ENCODE measurements around the gene SLC35F1. TPM values are rescaled to one million over a fixed set of nuclear protein-coding genes. Genes with fewer than 3 reads are reported as not detected.

Gene SLC35F1
- total and polyA plus RNA-seq, 4 donors = 0.01 to 0.09 (median 0.08) TPM; not detected in 1

DNA sequence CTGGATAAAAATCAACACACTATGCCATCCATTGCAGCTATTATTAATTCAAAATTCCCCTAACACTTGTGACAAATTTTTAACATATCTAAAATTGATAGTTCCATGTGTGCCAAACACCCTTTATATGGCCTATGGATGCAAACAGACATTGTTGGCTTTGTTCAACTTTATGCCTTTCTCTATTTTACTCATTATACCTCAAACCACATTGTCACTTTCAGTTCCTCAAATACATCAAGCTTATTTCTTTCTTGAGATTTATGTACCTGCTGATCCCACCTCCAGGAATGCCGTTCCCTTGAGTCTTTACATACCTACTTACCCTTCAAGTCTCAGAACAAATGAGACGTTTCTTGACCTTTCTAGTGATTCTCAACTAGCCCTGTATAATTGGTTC, 447.6 kb downstream of the SLC35F1 start:
- 84% methylated on average over 2 of the region's 2 CpGs for WGBS
- DNase-seq (ENCODE audit: low spot score) = no peak
- no peak overlapping the region for H3K27ac ChIP-seq (ENCODE audit: low read depth in 1 of 2, low read length in 2 of 2)
- no peak overlapping the region for H3K9ac ChIP-seq (ENCODE audit: low read depth in 1 of 2, low read length in 2 of 2)
- H3K9me3 ChIP-seq (ENCODE audit: control insufficient read depth in 4 of 4, low read length in 3 of 4) = no peaks in the 10 kb centered on the region
- no peaks in the 10 kb centered on the region for H3K4me1 ChIP-seq (ENCODE audit: control insufficient read depth in 4 of 4, insufficient read depth in 4 of 4, low read length in 3 of 4)
- no peak for TF ChIP-seq HNF4A (conservative IDR thresholded peaks at IDR 0.05)
- no peak for TF ChIP-seq RAD21 (IDR thresholded peaks at IDR 0.05)
- TF ChIP-seq, protein P1, sequence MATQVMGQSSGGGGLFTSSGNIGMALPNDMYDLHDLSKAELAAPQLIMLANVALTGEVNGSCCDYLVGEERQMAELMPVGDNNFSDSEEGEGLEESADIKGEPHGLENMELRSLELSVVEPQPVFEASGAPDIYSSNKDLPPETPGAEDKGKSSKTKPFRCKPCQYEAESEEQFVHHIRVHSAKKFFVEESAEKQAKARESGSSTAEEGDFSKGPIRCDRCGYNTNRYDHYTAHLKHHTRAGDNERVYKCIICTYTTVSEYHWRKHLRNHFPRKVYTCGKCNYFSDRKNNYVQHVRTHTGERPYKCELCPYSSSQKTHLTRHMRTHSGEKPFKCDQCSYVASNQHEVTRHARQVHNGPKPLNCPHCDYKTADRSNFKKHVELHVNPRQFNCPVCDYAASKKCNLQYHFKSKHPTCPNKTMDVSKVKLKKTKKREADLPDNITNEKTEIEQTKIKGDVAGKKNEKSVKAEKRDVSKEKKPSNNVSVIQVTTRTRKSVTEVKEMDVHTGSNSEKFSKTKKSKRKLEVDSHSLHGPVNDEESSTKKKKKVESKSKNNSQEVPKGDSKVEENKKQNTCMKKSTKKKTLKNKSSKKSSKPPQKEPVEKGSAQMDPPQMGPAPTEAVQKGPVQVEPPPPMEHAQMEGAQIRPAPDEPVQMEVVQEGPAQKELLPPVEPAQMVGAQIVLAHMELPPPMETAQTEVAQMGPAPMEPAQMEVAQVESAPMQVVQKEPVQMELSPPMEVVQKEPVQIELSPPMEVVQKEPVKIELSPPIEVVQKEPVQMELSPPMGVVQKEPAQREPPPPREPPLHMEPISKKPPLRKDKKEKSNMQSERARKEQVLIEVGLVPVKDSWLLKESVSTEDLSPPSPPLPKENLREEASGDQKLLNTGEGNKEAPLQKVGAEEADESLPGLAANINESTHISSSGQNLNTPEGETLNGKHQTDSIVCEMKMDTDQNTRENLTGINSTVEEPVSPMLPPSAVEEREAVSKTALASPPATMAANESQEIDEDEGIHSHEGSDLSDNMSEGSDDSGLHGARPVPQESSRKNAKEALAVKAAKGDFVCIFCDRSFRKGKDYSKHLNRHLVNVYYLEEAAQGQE (IDR thresholded peaks at IDR 0.05) = no peak
- TF ChIP-seq HNF4G (IDR thresholded peaks at IDR 0.05) = no peak
- TF ChIP-seq SP1 (IDR thresholded peaks at IDR 0.05) = no peak
- no peak for TF ChIP-seq CTCF (IDR thresholded peaks at IDR 0.05; ENCODE audit: low read depth, low read length, missing input control)
- TF ChIP-seq, protein P2, sequence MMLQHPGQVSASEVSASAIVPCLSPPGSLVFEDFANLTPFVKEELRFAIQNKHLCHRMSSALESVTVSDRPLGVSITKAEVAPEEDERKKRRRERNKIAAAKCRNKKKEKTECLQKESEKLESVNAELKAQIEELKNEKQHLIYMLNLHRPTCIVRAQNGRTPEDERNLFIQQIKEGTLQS (IDR thresholded peaks at IDR 0.05) = no peak
- no peak for TF ChIP-seq RXRA (IDR thresholded peaks at IDR 0.05)
- no peak for TF ChIP-seq ZBTB33 (IDR thresholded peaks at IDR 0.05)
- no peak for TF ChIP-seq EGR1 (IDR thresholded peaks at IDR 0.05; ENCODE audit: low read depth in 2 of 2)
- no peak for TF ChIP-seq NR2F2 (IDR thresholded peaks at IDR 0.05)
- no peak for TF ChIP-seq MAX (IDR thresholded peaks at IDR 0.05)
- no peaks in the 10 kb centered on the region for H3K27me3 ChIP-seq (ENCODE audit: control insufficient read depth in 4 of 4, insufficient read depth in 4 of 4, low read length in 3 of 4)
- no peaks in the 10 kb centered on the region for H3K36me3 ChIP-seq (ENCODE audit: control insufficient read depth in 4 of 4, insufficient read depth in 3 of 4, low read depth in 1 of 4, low read length in 3 of 4)
- no peak overlapping the region for H3K4me3 ChIP-seq (ENCODE audit: low read depth in 1 of 3, low read length in 3 of 3)

GRCh38 chr6:118356054-118356453, 449.0 kb downstream of the SLC35F1 start:
- TF ChIP-seq CTCF (IDR thresholded peaks at IDR 0.05; ENCODE audit: low read depth, low read length, missing input control) = no peak
- Histone ChIP-seq H3K27me3 (ENCODE audit: control insufficient read depth in 4 of 4, insufficient read depth in 4 of 4, low read length in 3 of 4) (no peaks in the 10 kb centered on the region), H3K9me3 (ENCODE audit: control insufficient read depth in 4 of 4, low read length in 3 of 4) (no peaks in the 10 kb centered on the region), H3K9ac (ENCODE audit: low read depth in 1 of 2, low read length in 2 of 2) (no peak overlapping the region), H3K27ac (ENCODE audit: low read depth in 1 of 2, low read length in 2 of 2) (no peak overlapping the region), H3K36me3 (ENCODE audit: control insufficient read depth in 4 of 4, insufficient read depth in 3 of 4, low read depth in 1 of 4, low read length in 3 of 4) (no peaks in the 10 kb centered on the region), H3K4me3 (ENCODE audit: low read depth in 1 of 3, low read length in 3 of 3) (no peak overlapping the region), H3K4me1 (ENCODE audit: control insufficient read depth in 4 of 4, insufficient read depth in 4 of 4, low read length in 3 of 4) (no peaks in the 10 kb centered on the region)
- no peak for DNase-seq (ENCODE audit: low spot score)
- 63% methylated on average over 1 of the region's 1 CpG for WGBS

Measured in liver (tissue), 9 donors.